Keratinocyte (primary cell): ENCODE results near the gene SLX4. TPM values are rescaled to one million over a fixed set of nuclear protein-coding genes. Genes with fewer than 3 reads are reported as not detected.

Experiments used
- DNase-seq: peaks from one replicate; pipeline ENCODE4 v3.0.0-alpha.2; 2011; ENCODE audit warnings: low read depth, missing footprints, low spot score
- FAIRE-seq: peaks from 2 replicates; lab custom pipeline; 2011; peaks lifted over from hg19 to GRCh38; lab: Jason Lieb, UNC
- H2AFZ ChIP-seq: 2 replicates; pipeline ENCODE4 v1.6.0; 2012; ENCODE audit warnings: low read length, control low read depth, inconsistent platforms; ENCODE audit not compliant: control insufficient read depth
- H3K27ac ChIP-seq: 2 replicates; pipeline ENCODE4 v1.5.1; 2011; ENCODE audit warnings: low read length; ENCODE audit not compliant: control insufficient read depth, insufficient read depth
- H3K27me3 ChIP-seq: 3 replicates; pipeline ENCODE4 v1.6.0; 2011; ENCODE audit warnings: low read length; ENCODE audit not compliant: control insufficient read depth, insufficient read depth; ENCODE audit errors: extremely low read depth
- H3K36me3 ChIP-seq, 2 experiments: 2 replicates in 1 of 2; 3 replicates in 1 of 2; pipeline ENCODE4 v1.5.1; 2011; ENCODE audit warnings: low read length in 2 of 2, mild to moderate bottlenecking in 1 of 2; ENCODE audit not compliant: control insufficient read depth in 2 of 2, insufficient read depth in 2 of 2; ENCODE audit errors: extremely low read depth in 1 of 2
- H3K4me1 ChIP-seq: 3 replicates; pipeline ENCODE4 v1.5.1; 2011; ENCODE audit warnings: low read length; ENCODE audit not compliant: control insufficient read depth, insufficient read depth; ENCODE audit errors: extremely low read depth
- H3K4me2 ChIP-seq: 3 replicates; pipeline ENCODE4 v1.6.0; 2011; ENCODE audit warnings: low read depth, low read length; ENCODE audit not compliant: control insufficient read depth, insufficient read depth; ENCODE audit errors: extremely low read depth
- H3K4me3 ChIP-seq, 3 experiments: fragments of 200-600 bp in 1 of 3; sonication (generic) in 1 of 3; 2 replicates in 2 of 3; 3 replicates in 1 of 3; pipeline ENCODE4 v1.5.1; 2011 to 2016; ENCODE audit warnings: low read length in 3 of 3, mild to moderate bottlenecking in 3 of 3, control low read depth in 2 of 3, inconsistent platforms in 1 of 3, low read depth in 1 of 3, mixed read lengths in 1 of 3, mixed run types in 1 of 3, moderate library complexity in 1 of 3; ENCODE audit not compliant: control insufficient read depth in 2 of 3, insufficient read depth in 2 of 3; ENCODE audit errors: extremely low read depth in 1 of 3
- H3K79me2 ChIP-seq: 2 replicates; pipeline ENCODE4 v1.6.0; 2012; ENCODE audit warnings: low read length; ENCODE audit not compliant: control insufficient read depth, insufficient read depth
- H3K9ac ChIP-seq: 3 replicates; pipeline ENCODE4 v1.6.0; 2011; ENCODE audit warnings: low read length; ENCODE audit not compliant: control insufficient read depth, insufficient read depth; ENCODE audit errors: extremely low read depth
- H3K9me1 ChIP-seq: 3 replicates; pipeline ENCODE4 v1.6.0; 2011; ENCODE audit warnings: low read length; ENCODE audit not compliant: control insufficient read depth, insufficient read depth; ENCODE audit errors: extremely low read depth
- H3K9me3 ChIP-seq: 2 replicates; pipeline ENCODE4 v1.5.1; 2012; ENCODE audit warnings: low read depth, low read length; ENCODE audit not compliant: control insufficient read depth
- H4K20me1 ChIP-seq: 3 replicates; pipeline ENCODE4 v1.6.0; 2011; ENCODE audit warnings: low read length; ENCODE audit not compliant: control insufficient read depth, insufficient read depth; ENCODE audit errors: extremely low read depth
- EZH2 ChIP-seq: IDR thresholded peaks from one replicate; pipeline ENCODE4 v1.6.1; 2012; ENCODE audit warnings: inconsistent platforms, mild to moderate bottlenecking, low read length, moderate library complexity
- dilution Hi-C: fragments of 300-500 bp; cut with MboI; formaldehyde crosslinking; loops from one replicate; pipeline ENCODE4 v1.7.0; 2020; ENCODE audit warnings: low sequenced_read_pairs; ENCODE audit not compliant: extremely low pct_ligation_motif_present
- polyA plus RNA-seq, 5 experiments: library from polyadenylated mRNA; depleted of rRNA in 3 of 5; stranded (reverse) in 3 of 5; stranded (forward) in 1 of 5; unstranded in 1 of 5; fragments of >200 nt; gene quantifications; 1 replicate in 1 of 5; 2 replicates in 3 of 5; 3 replicates in 1 of 5; pipeline versions ENCODE4 v1.2.1 to v1.2.3, GENCODE V29; 2011 to 2012; ENCODE audit warnings: missing spikeins in 2 of 5, low read depth in 1 of 5, low replicate concordance in 1 of 5
- TF ChIP-seq, protein P1 (sequence below), 3 experiments: IDR thresholded peaks in 1 of 3; conservative IDR thresholded peaks in 1 of 3; optimal IDR thresholded peaks in 1 of 3; 2 replicates in 2 of 3; 3 replicates in 1 of 3; pipeline versions ENCODE3 to v1.5.1; 2011; ENCODE audit warnings: low read length in 3 of 3, mild to moderate bottlenecking in 3 of 3, moderate library complexity in 2 of 3, control low read depth in 1 of 3, inconsistent platforms in 1 of 3; ENCODE audit not compliant: insufficient read depth in 2 of 3; ENCODE audit errors: extremely low read depth in 1 of 3

The SLX4 gene
- polyA plus RNA-seq, 1 donor (not counting 4 experiments of a cell fraction or from before 2014, with no cell fraction given) = 2.0 TPM

GRCh38 chr16:3640632-3641501 lies 29.5 kb upstream of the SLX4 start:
- Histone ChIP-seq H3K9me3 (no peaks in the 10 kb centered on the region), H3K36me3 (peaks cover 0 to 6% of the 10 kb centered on the region in 2 experiments), H2AFZ (no peak overlapping the region), H3K79me2 (no peaks in the 10 kb centered on the region), H3K9ac (no peak overlapping the region), H3K4me1 (peaks cover 11% of the 10 kb centered on the region), H3K9me1 (no peaks in the 10 kb centered on the region), H4K20me1 (no peaks in the 10 kb centered on the region), H3K4me3 (no peak overlapping the region), H3K27me3 (no peaks in the 10 kb centered on the region), H3K4me2 (no peak overlapping the region), H3K27ac (no peak overlapping the region)
- FAIRE-seq (no peak), DNase-seq (no peak)
- dilution Hi-C loops = no loop called here
- TF ChIP-seq, protein P1, sequence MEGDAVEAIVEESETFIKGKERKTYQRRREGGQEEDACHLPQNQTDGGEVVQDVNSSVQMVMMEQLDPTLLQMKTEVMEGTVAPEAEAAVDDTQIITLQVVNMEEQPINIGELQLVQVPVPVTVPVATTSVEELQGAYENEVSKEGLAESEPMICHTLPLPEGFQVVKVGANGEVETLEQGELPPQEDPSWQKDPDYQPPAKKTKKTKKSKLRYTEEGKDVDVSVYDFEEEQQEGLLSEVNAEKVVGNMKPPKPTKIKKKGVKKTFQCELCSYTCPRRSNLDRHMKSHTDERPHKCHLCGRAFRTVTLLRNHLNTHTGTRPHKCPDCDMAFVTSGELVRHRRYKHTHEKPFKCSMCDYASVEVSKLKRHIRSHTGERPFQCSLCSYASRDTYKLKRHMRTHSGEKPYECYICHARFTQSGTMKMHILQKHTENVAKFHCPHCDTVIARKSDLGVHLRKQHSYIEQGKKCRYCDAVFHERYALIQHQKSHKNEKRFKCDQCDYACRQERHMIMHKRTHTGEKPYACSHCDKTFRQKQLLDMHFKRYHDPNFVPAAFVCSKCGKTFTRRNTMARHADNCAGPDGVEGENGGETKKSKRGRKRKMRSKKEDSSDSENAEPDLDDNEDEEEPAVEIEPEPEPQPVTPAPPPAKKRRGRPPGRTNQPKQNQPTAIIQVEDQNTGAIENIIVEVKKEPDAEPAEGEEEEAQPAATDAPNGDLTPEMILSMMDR (optimal IDR thresholded peaks at IDR 0.05 in 1 of 3, IDR thresholded peaks at IDR 0.05 in 1 of 3, conservative IDR thresholded peaks at IDR 0.05 in 1 of 3; ENCODE audit: extremely low read depth in 1 of 3, insufficient read depth in 2 of 3, low read length in 3 of 3) = no peak
- TF ChIP-seq EZH2 = no peak

- H3K9ac ChIP-seq = no peak overlapping the region
- DNase-seq = no peak
- dilution Hi-C loops = no loop called here
- no peak overlapping the region for H3K27ac ChIP-seq
- H3K4me2 ChIP-seq = no peak overlapping the region
- H3K4me3 ChIP-seq = no peak overlapping the region
- H3K9me3 ChIP-seq = no peaks in the 10 kb centered on the region
- H3K4me1 ChIP-seq = peaks cover 11% of the 10 kb centered on the region
- no peaks in the 10 kb centered on the region for H4K20me1 ChIP-seq
- peaks cover 0 to 6% of the 10 kb centered on the region in 2 experiments for H3K36me3 ChIP-seq
- H3K9me1 ChIP-seq = no peaks in the 10 kb centered on the region
- no peak overlapping the region for H2AFZ ChIP-seq
- FAIRE-seq = no peak
- no peaks in the 10 kb centered on the region for H3K79me2 ChIP-seq
- H3K27me3 ChIP-seq = no peaks in the 10 kb centered on the region
- TF ChIP-seq, protein P1 (optimal IDR thresholded peaks at IDR 0.05 in 1 of 3, IDR thresholded peaks at IDR 0.05 in 1 of 3, conservative IDR thresholded peaks at IDR 0.05 in 1 of 3; ENCODE audit: extremely low read depth in 1 of 3, insufficient read depth in 2 of 3, low read length in 3 of 3) = no peak
- no peak for TF ChIP-seq EZH2
Measured at GRCh38 chr16:3640207-3640606, 28.8 kb upstream of the SLX4 start.
